Stimulated activated naive CD8-positive, alpha-beta T cell treated with anti-CD3 and anti-CD28 coated beads, Interleukin-15, Interleukin-2, amounts not matched to agents 100 U/mL and 50 U/mL, for 24 hours (primary cell): ENCODE measurements around the gene BRF1.
A peak's percentile ranks its signal among the peaks of the same experiment; 100 is the strongest.

Source experiments
- ATAC-seq: fragments of 150-1000 bp; cut with Tn5 transposase; one replicate; pipeline ENCODE4 v1.10.0; 2021
- DNase-seq: peaks from one replicate; pipeline ENCODE4 v3.0.0; 2021

Gene BRF1

GRCh38 chr14:105172476-105172875 lies 128.3 kb downstream of the BRF1 start:
- ATAC-seq, result no peak

GRCh38 chr14:105171004-105171673 lies 129.7 kb downstream of the BRF1 start:
- ATAC-seq, result no peak

More at GRCh38 chr14:105172476-105172875, 128.3 kb downstream of the BRF1 start:
- DNase-seq, result no peak

GRCh38 chr14:105169776-105170655 lies 130.8 kb downstream of the BRF1 start:
- no peak for ATAC-seq

More at GRCh38 chr14:105171004-105171673, 129.7 kb downstream of the BRF1 start:
- DNase-seq, result no peak

GRCh38 chr14:105168979-105169507 lies 131.8 kb downstream of the BRF1 start:
- DNase-seq, result peak; percentile 59
- ATAC-seq, result peak; percentile 21

More at GRCh38 chr14:105169776-105170655, 130.8 kb downstream of the BRF1 start:
- DNase-seq, result no peak

- ATAC-seq (peak; percentile 21), DNase-seq (peak; percentile 55)
These were observed 132.3 kb downstream of the BRF1 start, which contains the start of gene JAG2 for GRCh38 chr14:105168496-105168978. JAG2 (minus strand) TSS chr14:105168776; CDS start chr14:105168420, 356 bp downstream.

GRCh38 chr14:105168093-105168420 lies 132.7 kb downstream of the BRF1 start:
- ATAC-seq (no peak), DNase-seq (no peak)

- no peak for ATAC-seq
- no peak for DNase-seq
These were observed 133.3 kb downstream of the BRF1 start for GRCh38 chr14:105167303-105168092.

- no peak for DNase-seq
- no peak for ATAC-seq
These were observed 134.1 kb downstream of the BRF1 start for GRCh38 chr14:105166571-105167302.

GRCh38 chr14:105165761-105166485 lies 134.9 kb downstream of the BRF1 start:
- DNase-seq, result no peak
- no peak for ATAC-seq

GRCh38 chr14:105165134-105165704 lies 135.6 kb downstream of the BRF1 start:
- DNase-seq (no peak), ATAC-seq (no peak)

GRCh38 chr14:105163040-105163742 lies 137.6 kb downstream of the BRF1 start:
- DNase-seq (no peak), ATAC-seq (no peak)

GRCh38 chr14:105162669-105162979 lies 138.2 kb downstream of the BRF1 start:
- ATAC-seq (no peak), DNase-seq (no peak)

GRCh38 chr14:105161964-105162668 lies 138.7 kb downstream of the BRF1 start:
- ATAC-seq (peak; percentile 41), DNase-seq (no peak)

GRCh38 chr14:105161309-105161708 lies 139.5 kb downstream of the BRF1 start:
- ATAC-seq, result no peak
- DNase-seq, result no peak

GRCh38 chr14:105160776-105161175 lies 140.0 kb downstream of the BRF1 start:
- ATAC-seq (no peak), DNase-seq (no peak)

GRCh38 chr14:105159344-105159743 lies 141.5 kb downstream of the BRF1 start:
- no peak for ATAC-seq
- no peak for DNase-seq
